Fibroblast of lung (primary cell): Measurements from ENCODE around the gene RUNX1. TPM values are rescaled to one million over a fixed set of nuclear protein-coding genes. Genes with fewer than 3 reads are reported as not detected.

Experiments
- DNase-seq, 2 donors: peaks; one replicate each; pipeline versions ENCODE4 v3.0.0 to v3.0.0-alpha.2; 2010; ENCODE audit warnings: low read depth in 2 of 2
- H2AFZ ChIP-seq: 2 replicates; pipeline ENCODE4 v1.5.1; 2012; ENCODE audit warnings: low read length, control low read depth, inconsistent platforms
- H3K27ac ChIP-seq: 2 replicates; pipeline ENCODE4 v1.5.1; 2011; ENCODE audit warnings: low read length, control low read depth; ENCODE audit not compliant: insufficient read depth
- H3K27me3 ChIP-seq: 2 replicates; pipeline ENCODE4 v1.5.1; 2011; ENCODE audit warnings: mild to moderate bottlenecking, low read length; ENCODE audit not compliant: control insufficient read depth, insufficient read depth
- H3K36me3 ChIP-seq: 2 replicates; pipeline ENCODE4 v1.5.1; 2011; ENCODE audit warnings: low read length; ENCODE audit not compliant: control insufficient read depth, insufficient read depth
- H3K4me1 ChIP-seq: 2 replicates; pipeline ENCODE4 v1.5.1; 2011; ENCODE audit warnings: low read length; ENCODE audit not compliant: control insufficient read depth, insufficient read depth; ENCODE audit errors: extremely low read depth
- H3K4me2 ChIP-seq: 2 replicates; pipeline ENCODE4 v1.5.1; 2011; ENCODE audit warnings: low read length, control low read depth; ENCODE audit not compliant: insufficient read depth; ENCODE audit errors: extremely low read depth
- H3K4me3 ChIP-seq, 4 experiments: fragments of 200-600 bp in 1 of 4; sonication (generic) in 1 of 4; replicated peaks in 1 of 4; 2 replicates each; pipeline ENCODE4 v1.5.1; 2011 to 2016; ENCODE audit warnings: low read length in 4 of 4, low read depth in 3 of 4, mild to moderate bottlenecking in 3 of 4, control low read depth in 2 of 4, inconsistent platforms in 1 of 4, mixed read lengths in 1 of 4; ENCODE audit not compliant: insufficient read depth in 1 of 4; ENCODE audit errors: control extremely low read depth in 1 of 4
- H3K79me2 ChIP-seq: 2 replicates; pipeline ENCODE4 v1.5.1; 2012; ENCODE audit warnings: mild to moderate bottlenecking, low read length, inconsistent platforms; ENCODE audit not compliant: control insufficient read depth, insufficient read depth
- H3K9ac ChIP-seq: 2 replicates; pipeline ENCODE4 v1.5.1; 2011; ENCODE audit warnings: mild to moderate bottlenecking, low read length, control low read depth; ENCODE audit not compliant: insufficient read depth
- H3K9me3 ChIP-seq: 2 replicates; pipeline ENCODE4 v1.5.1; 2012; ENCODE audit warnings: low read depth, low read length; ENCODE audit not compliant: control insufficient read depth, insufficient read depth
- H4K20me1 ChIP-seq: 2 replicates; pipeline ENCODE4 v1.5.1; 2011; ENCODE audit warnings: low read length; ENCODE audit not compliant: control insufficient read depth, insufficient read depth; ENCODE audit errors: extremely low read depth
- CTCF ChIP-seq, 2 donors: IDR thresholded peaks in 1 of 2; conservative IDR thresholded peaks in 1 of 2; 1 replicate in 1 of 2; 2 replicates in 1 of 2; pipeline ENCODE4 v1.5.1; 2011 to 2012; ENCODE audit warnings: low read length in 2 of 2, control low read depth in 1 of 2, inconsistent platforms in 1 of 2, low read depth in 1 of 2, mild to moderate bottlenecking in 1 of 2
- EZH2 ChIP-seq: IDR thresholded peaks from 2 replicates; pipeline ENCODE4 v1.5.1; 2012; ENCODE audit warnings: low read length, control low read depth, mild to moderate bottlenecking; ENCODE audit errors: missing control alignments
- polyA plus RNA-seq, 2 donors: library from polyadenylated mRNA; depleted of rRNA in 1 of 2; stranded (reverse) in 1 of 2; unstranded in 1 of 2; fragments of >200 nt; gene quantifications; 2 replicates each; pipeline ENCODE4 v1.2.1, GENCODE V29; 2011 to 2012; ENCODE audit warnings: missing spikeins in 1 of 2
- total RNA-seq: library from RNA; depleted of rRNA; stranded (reverse); fragments of >200 nt; gene quantifications from 2 replicates; pipeline ENCODE4 v1.2.1, GENCODE V29; 2014

RUNX1 gene
- total and polyA plus RNA-seq, 2 donors (not counting 1 experiment from before 2014, with no cell fraction given), result 23.1 to 41.6 TPM

GRCh38 chr21:34862951-34863350, 186.2 kb downstream of the RUNX1 start:
- DNase-seq, result no peak
- Histone ChIP-seq H4K20me1 (peaks cover 5% of the 10 kb centered on the region), H2AFZ (no peak overlapping the region), H3K9me3 (no peaks in the 10 kb centered on the region), H3K27ac (no peak overlapping the region), H3K9ac (no peak overlapping the region), H3K36me3 (peaks cover 47% of the 10 kb centered on the region), H3K4me3 (no peak overlapping the region), H3K27me3 (no peaks in the 10 kb centered on the region), H3K4me1 (peaks cover 15% of the 10 kb centered on the region), H3K79me2 (peaks cover 93% of the 10 kb centered on the region), H3K4me2 (no peak overlapping the region)
- TF ChIP-seq EZH2, result no peak
- no peak for TF ChIP-seq CTCF (conservative IDR thresholded peaks at IDR 0.05 in 1 of 2, IDR thresholded peaks at IDR 0.05 in 1 of 2; ENCODE audit: low read depth in 1 of 2, low read length in 2 of 2)

GRCh38 chr21:34861258-34861657, 187.8 kb downstream of the RUNX1 start:
- TF ChIP-seq CTCF (conservative IDR thresholded peaks at IDR 0.05 in 1 of 2, IDR thresholded peaks at IDR 0.05 in 1 of 2; ENCODE audit: low read depth in 1 of 2, low read length in 2 of 2) (no peak), EZH2 (no peak)
- peaks cover 47% of the 10 kb centered on the region for H3K36me3 ChIP-seq
- no peak for DNase-seq
- peaks cover 3% of the 10 kb centered on the region for H4K20me1 ChIP-seq
- H3K4me3 ChIP-seq, result no peak overlapping the region
- no peak overlapping the region for H3K9ac ChIP-seq
- peaks cover 15% of the 10 kb centered on the region for H3K4me1 ChIP-seq
- H3K27me3 ChIP-seq, result no peaks in the 10 kb centered on the region
- H3K79me2 ChIP-seq, result peaks cover 91% of the 10 kb centered on the region
- no peak overlapping the region for H2AFZ ChIP-seq
- H3K9me3 ChIP-seq, result no peaks in the 10 kb centered on the region
- H3K27ac ChIP-seq, result no peak overlapping the region
- H3K4me2 ChIP-seq, result no peak overlapping the region

- Histone ChIP-seq H4K20me1 (peaks cover 3% of the 10 kb centered on the region), H3K9me3 (no peaks in the 10 kb centered on the region), H3K9ac (no peak overlapping the region), H3K4me2 (no peak overlapping the region), H3K27me3 (no peaks in the 10 kb centered on the region), H3K27ac (no peak overlapping the region), H3K4me1 (peaks cover 6% of the 10 kb centered on the region), H3K79me2 (peaks cover 89% of the 10 kb centered on the region), H2AFZ (no peak overlapping the region), H3K36me3 (peaks cover 44% of the 10 kb centered on the region), H3K4me3 (no peak overlapping the region)
- DNase-seq, result no peak
- no peak for TF ChIP-seq EZH2
- TF ChIP-seq CTCF (conservative IDR thresholded peaks at IDR 0.05 in 1 of 2, IDR thresholded peaks at IDR 0.05 in 1 of 2; ENCODE audit: low read depth in 1 of 2, low read length in 2 of 2), result no peak
Measured at GRCh38 chr21:34859976-34860653, 189.0 kb downstream of the RUNX1 start.
